Psoas muscle (tissue), 8 donors: ENCODE results near the gene BAG5. TPM values are rescaled to one million over a fixed set of nuclear protein-coding genes. Genes with fewer than 3 reads are reported as not detected.

Source experiments
- ATAC-seq, 4 donors: fragments of 200-7000 bp; cut with Tn5 transposase; one replicate each; pipeline ENCODE4 v1.9.1; 2020; ENCODE audit warnings: moderate library complexity in 3 of 4, mild to moderate bottlenecking in 2 of 4
- DNase-seq, 2 donors: peaks; one replicate each; pipeline ENCODE4 v3.0.0-alpha.2; 2020
- H3K27ac ChIP-seq: fragments of 200-600 bp; one replicate; pipeline ENCODE4 v1.8.0; 2022
- H3K27me3 ChIP-seq, 3 donors: fragments of 200-600 bp in 1 of 3; one replicate each; pipeline versions ENCODE4 v1.6.1 to v1.8.0; 2013 to 2022; ENCODE audit warnings: low read length in 2 of 3, mild to moderate bottlenecking in 2 of 3, moderate library complexity in 1 of 3; ENCODE audit not compliant: insufficient read depth in 3 of 3
- H3K36me3 ChIP-seq, 2 donors: fragments of 200-600 bp in 1 of 2; one replicate each; pipeline versions ENCODE4 v1.6.1 to v1.8.0; 2013 to 2022; ENCODE audit warnings: low read depth in 1 of 2, mild to moderate bottlenecking in 1 of 2, moderate library complexity in 1 of 2; ENCODE audit not compliant: insufficient read depth in 1 of 2
- H3K4me1 ChIP-seq: fragments of 200-600 bp; one replicate; pipeline ENCODE4 v1.8.0; 2022
- H3K4me3 ChIP-seq: fragments of 200-600 bp; one replicate; pipeline ENCODE4 v1.8.0; 2022; ENCODE audit warnings: mild to moderate bottlenecking
- H3K9me3 ChIP-seq: fragments of 200-600 bp; one replicate; pipeline ENCODE4 v1.8.0; 2022
- CTCF ChIP-seq: fragments of 200-600 bp; IDR thresholded peaks from one replicate; pipeline ENCODE4 v1.8.0; 2022; ENCODE audit warnings: antibody characterized with exemption
- WGBS, 3 donors: extraction: QIAGEN DNeasy Blood & Tissue Kit; methylation state at CpG; one replicate each; pipeline versions ENCODE4 v1.1.6 to v1.1.7; 2013; 5-methylcytosine and 5-hydroxymethylcytosine counted together
- intact Hi-C, 2 donors: fragments of 100-400 bp; cut with DNase I; formaldehyde crosslinking; loops; one replicate each; pipeline versions ENCODE4 v1.11.0 to v1.14.2; 2022
- polyA plus RNA-seq, 3 donors: library from polyadenylated mRNA; stranded (reverse); fragments of 200-250 nt; gene quantifications; one replicate each; pipeline ENCODE4 v1.2.3, GENCODE V29; 2013
- total RNA-seq, 4 donors: library from RNA; stranded (reverse); fragmentation: NEBNext Ultra II Directional in 2 of 4; extraction: Animal tissue kit (Norgen Biotek cat#: 25700) in 2 of 4; gene quantifications; one replicate each; pipeline versions ENCODE4 v1.2.1 to v1.2.4, GENCODE V29; 2021 to 2023
- donor health status: healthy with polysubstance abuse.
- donor health status: DM: no; HTN: no; CAD: no; lungs with moderate emphysema.
- donor health status: Bipolar disorder and iron deficiency.
- donor health status: healthy.
- donor health status: DM: yes; HTN: yes; CAD: no.
- donor health status: DM: no; HTN: no; CAD: no.
- donor health status: DM: no; HTN: no; CAD: no.
- donor health status: DM: yes; HTN: yes; CAD: no.

The BAG5 gene
- total and polyA plus RNA-seq, 7 donors: 8.7 to 29.5 (median 17.9) TPM

GRCh38 chr14:103552011-103552845 is 10.2 kb downstream of the BAG5 start:
- WGBS, 3 donors: 27 to 38% (median 28%) methylated on average over 18 of the region's 18 CpGs
- Histone ChIP-seq H3K4me1 (peaks cover 52% of the 10 kb centered on the region), H3K27me3 (no peaks in the 10 kb centered on the region), H3K36me3 (no peaks in the 10 kb centered on the region), H3K27ac (peak overlapping the region; percentile 85), H3K9me3 (no peaks in the 10 kb centered on the region), H3K4me3 (peak overlapping the region; percentile 28)
- no peak for TF ChIP-seq CTCF
- DNase-seq (peak; percentile 75 to 78), ATAC-seq (peak; percentile 67 to 74 (median 72))
- intact Hi-C loops: no loop called here

DNA sequence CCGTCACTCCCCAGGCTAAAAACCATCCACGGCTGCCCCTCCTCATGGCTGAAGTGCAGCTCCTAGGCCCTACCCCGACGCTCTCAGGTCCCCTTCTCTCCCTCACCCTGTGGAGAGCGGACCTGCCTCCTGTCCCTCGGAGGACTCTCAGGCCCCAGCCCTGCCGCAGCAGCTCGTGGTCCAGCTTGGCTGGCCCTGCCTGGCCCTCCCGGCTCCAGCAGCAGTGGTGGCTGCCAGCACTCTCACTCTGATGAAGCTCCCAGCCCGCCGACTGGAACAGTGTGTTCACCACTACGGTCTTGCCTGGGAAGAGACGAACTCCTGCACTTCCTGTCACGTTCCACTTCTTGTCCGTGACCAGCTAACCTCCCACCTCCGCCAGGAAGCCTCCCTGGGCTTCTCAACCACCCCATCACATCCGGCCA is 11.1 kb downstream of the BAG5 start:
- Histone ChIP-seq H3K4me1 (peaks cover 44% of the 10 kb centered on the region), H3K27ac (peak overlapping the region; percentile 85), H3K36me3 (no peaks in the 10 kb centered on the region), H3K4me3 (peak overlapping the region; percentile 28), H3K9me3 (no peaks in the 10 kb centered on the region), H3K27me3 (no peaks in the 10 kb centered on the region)
- ATAC-seq (peak; percentile 41 to 67 (median 62)), DNase-seq (peak; percentile 84 to 86)
- no peak for TF ChIP-seq CTCF
- WGBS, 3 donors: 36 to 47% (median 39%) methylated on average over 15 to 17 of the region's 17 CpGs
- intact Hi-C loops: no loop called here

DNA sequence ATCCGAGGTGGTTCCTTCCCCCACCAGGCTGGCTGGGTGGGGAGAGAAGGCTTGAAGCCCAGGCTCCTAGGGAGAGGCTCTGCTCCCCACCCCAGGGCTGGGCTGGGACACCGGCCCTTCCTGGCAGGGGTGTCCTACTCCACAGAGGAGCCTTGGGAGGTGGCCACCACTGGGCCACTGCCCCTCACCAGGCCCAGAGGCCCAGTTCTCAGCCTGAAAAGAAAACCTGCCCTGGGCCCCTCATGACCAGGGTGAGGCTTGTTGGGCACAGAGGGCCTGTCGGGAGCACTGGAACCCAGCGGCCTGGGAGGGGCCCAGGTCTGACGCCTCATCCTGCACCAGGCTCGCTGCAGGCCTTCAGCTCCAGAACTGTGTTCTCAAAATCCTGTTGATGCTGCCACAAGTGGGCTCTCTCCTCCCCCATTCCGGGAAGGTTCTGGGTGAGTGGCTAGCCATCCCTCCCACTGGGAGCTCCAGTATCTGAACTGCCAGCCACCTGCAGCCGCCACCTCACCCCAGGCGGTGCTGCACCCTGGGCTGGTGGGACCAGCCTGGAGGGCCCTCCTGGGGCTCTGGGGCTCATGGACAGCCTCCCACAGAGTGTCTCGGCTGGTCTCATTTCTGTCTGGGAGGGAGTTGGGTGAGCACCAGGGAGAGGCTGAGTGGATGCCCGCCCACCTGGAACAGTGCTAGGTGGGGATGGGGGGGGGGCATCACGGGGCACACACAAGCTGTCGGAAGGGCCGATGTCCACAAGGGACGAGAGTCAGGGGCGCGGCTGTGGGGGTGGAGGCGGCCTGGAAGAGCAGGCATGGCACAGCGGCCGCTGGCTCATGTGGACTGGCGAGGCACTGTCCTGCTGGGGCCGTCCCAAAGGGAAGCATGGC is 11.8 kb downstream of the BAG5 start:
- ATAC-seq: peak in 3 of 4 donors; percentile 2 to 16 (median 15)
- Histone ChIP-seq H3K9me3 (no peaks in the 10 kb centered on the region), H3K27me3 (no peaks in the 10 kb centered on the region), H3K4me1 (peaks cover 39% of the 10 kb centered on the region), H3K27ac (peak overlapping the region; percentile 85), H3K4me3 (no peak overlapping the region), H3K36me3 (no peaks in the 10 kb centered on the region)
- DNase-seq: peak; percentile 58 to 67
- intact Hi-C loops: no loop called here
- TF ChIP-seq CTCF: no peak
- WGBS, 3 donors: 58 to 66% (median 63%) methylated on average over 18 to 22 of the region's 22 CpGs

DNA sequence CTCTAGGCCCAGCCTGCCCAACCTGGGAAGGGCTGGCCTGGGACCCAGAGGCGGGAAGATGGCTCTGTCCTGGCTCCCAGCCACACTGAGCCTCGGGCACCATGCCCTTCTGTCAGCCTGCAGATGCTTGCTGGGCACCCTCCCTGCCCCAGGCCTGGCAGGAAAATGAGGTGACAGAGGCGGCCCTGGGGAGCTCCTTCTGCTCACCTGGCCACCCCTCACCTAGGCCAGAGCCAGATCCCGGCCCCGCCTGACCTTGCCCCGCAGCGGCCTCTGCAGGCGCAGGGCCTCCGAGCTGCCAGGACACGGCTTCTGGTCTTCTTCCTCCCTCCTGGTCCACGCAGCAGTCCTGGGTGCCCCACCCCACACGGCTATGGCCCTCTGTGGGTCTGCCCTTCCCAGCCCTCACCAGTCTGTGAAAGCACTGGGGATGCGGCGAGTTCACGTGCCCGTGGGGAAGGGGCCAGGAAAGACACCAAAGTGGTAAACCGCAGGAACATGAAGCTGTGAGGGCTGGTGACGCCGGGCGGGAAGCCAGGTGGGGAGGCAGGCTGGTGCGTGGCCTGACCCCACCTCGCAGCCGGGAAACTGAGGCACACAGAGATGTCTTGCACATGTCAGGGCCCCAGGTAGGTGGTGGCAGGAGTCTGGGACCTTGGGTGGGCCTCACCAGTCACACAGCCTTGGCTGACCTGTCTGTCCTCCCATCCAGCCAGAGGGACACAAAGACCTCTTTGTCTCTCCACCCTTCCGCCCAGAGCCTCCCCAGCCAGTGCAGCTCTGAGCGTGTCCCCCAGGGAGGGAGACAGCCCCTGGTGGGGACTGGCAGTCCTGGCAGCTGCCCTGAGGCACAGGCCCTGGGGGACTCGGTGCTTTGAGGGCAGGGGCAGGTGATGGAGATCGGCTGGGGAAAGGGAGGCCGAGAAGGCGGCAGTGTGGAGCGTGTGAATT is 12.8 kb downstream of the BAG5 start:
- H3K36me3 ChIP-seq: no peaks in the 10 kb centered on the region
- peak; percentile 31 to 62 for DNase-seq
- H3K4me1 ChIP-seq: peaks cover 36% of the 10 kb centered on the region
- no peak for TF ChIP-seq CTCF
- H3K27me3 ChIP-seq: no peaks in the 10 kb centered on the region
- no peak overlapping the region for H3K4me3 ChIP-seq
- peak in 1 of 4 donors; percentile 15 for ATAC-seq
- peak overlapping the region; percentile 30 for H3K27ac ChIP-seq
- WGBS, 3 donors: 59 to 69% (median 64%) methylated on average over 28 to 30 of the region's 30 CpGs
- H3K9me3 ChIP-seq: no peaks in the 10 kb centered on the region
- intact Hi-C loops: loop anchor here in 1 of 2 donors (10.0 kb wide), 1 partner anchor 55 kb away; no protein-coding TSS in a partner anchor
